ENCODE data around the gene NSMCE3. TPM values are rescaled to one million over a fixed set of nuclear protein-coding genes. Genes with fewer than 3 reads are reported as not detected.

The NSMCE3 gene
- total RNA-seq, 2 donors from 2014 or later = 31.5 to 40.8 TPM

DNA sequence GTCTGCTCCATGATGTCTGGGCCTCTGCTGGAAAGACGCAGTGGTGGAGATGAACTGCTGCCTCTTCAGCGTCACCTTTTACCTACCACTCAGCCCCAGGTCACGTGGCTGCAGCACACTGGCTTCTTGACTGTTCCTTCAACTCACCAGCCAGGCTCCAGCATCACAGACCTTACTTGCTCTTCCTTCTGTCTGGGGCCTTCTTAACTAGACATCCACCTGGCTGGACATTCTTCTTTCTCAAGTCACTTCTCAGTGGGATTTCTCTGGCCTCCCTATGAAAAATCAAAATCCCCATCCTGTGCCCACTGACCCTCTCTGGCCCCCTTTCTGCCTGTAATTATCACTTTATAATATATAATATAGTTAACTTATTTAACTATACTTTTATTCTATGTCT lies 29.7 kb upstream of the NSMCE3 start:
- 94 to 97% methylated on average over 3 of the region's 3 CpGs for WGBS, 2 experiments (ENCODE audit: insufficient coverage in 1 of 2, insufficient read length in 1 of 2)
- no peaks in the 10 kb centered on the region for H3K36me3 Mint-ChIP-seq (ENCODE audit: low read depth)
- Histone ChIP-seq H3K4me3 (ENCODE audit: low read length) (no peak overlapping the region), H3K9me3 (ENCODE audit: control insufficient read depth, low read length) (no peaks in the 10 kb centered on the region), H3K27ac (ENCODE audit: low read depth, low read length) (no peak overlapping the region), H3K4me1 (ENCODE audit: control insufficient read depth, insufficient read depth, low read length) (no peaks in the 10 kb centered on the region), H3K9ac (ENCODE audit: extremely low read depth, low read length, poor library complexity, severe bottlenecking) (no peak overlapping the region), H3K36me3 (ENCODE audit: control insufficient read depth, insufficient read depth, low read length) (no peaks in the 10 kb centered on the region), H3K27me3 (ENCODE audit: control insufficient read depth, insufficient read depth, low read length, poor library complexity, severe bottlenecking) (no peaks in the 10 kb centered on the region)
- no peak overlapping the region for H3K4me3 Mint-ChIP-seq
- H3K9me3 Mint-ChIP-seq = no peaks in the 10 kb centered on the region
- H3K27me3 Mint-ChIP-seq (ENCODE audit: insufficient read depth) = no peaks in the 10 kb centered on the region
- no peak for TF ChIP-seq CTCF (conservative IDR thresholded peaks at IDR 0.05)
- H3K4me1 Mint-ChIP-seq = peaks cover 5% of the 10 kb centered on the region
- H3K27ac Mint-ChIP-seq = no peak overlapping the region
- DNase-seq = no peak

GRCh38 chr15:29294732-29295325 lies 25.2 kb upstream of the NSMCE3 start:
- no peak overlapping the region for H3K27ac Mint-ChIP-seq

GRCh38 chr15:29291067-29291845 lies 21.6 kb upstream of the NSMCE3 start:
- DNase-seq = no peak
- Mint-ChIP-seq H3K36me3 (ENCODE audit: low read depth) (no peaks in the 10 kb centered on the region), H3K9me3 (no peaks in the 10 kb centered on the region), H3K4me1 (peaks cover 5% of the 10 kb centered on the region), H3K27me3 (ENCODE audit: insufficient read depth) (no peaks in the 10 kb centered on the region), H3K27ac (no peak overlapping the region), H3K4me3 (no peak overlapping the region)
- Histone ChIP-seq H3K4me1 (ENCODE audit: control insufficient read depth, insufficient read depth, low read length) (no peaks in the 10 kb centered on the region), H3K27me3 (ENCODE audit: control insufficient read depth, insufficient read depth, low read length, poor library complexity, severe bottlenecking) (no peaks in the 10 kb centered on the region), H3K36me3 (ENCODE audit: control insufficient read depth, insufficient read depth, low read length) (no peaks in the 10 kb centered on the region), H3K9me3 (ENCODE audit: control insufficient read depth, low read length) (peaks cover 7% of the 10 kb centered on the region), H3K9ac (ENCODE audit: extremely low read depth, low read length, poor library complexity, severe bottlenecking) (no peak overlapping the region), H3K27ac (ENCODE audit: low read depth, low read length) (no peak overlapping the region), H3K4me3 (ENCODE audit: low read length) (no peak overlapping the region)
- TF ChIP-seq CTCF (conservative IDR thresholded peaks at IDR 0.05) = no peak
- 88 to 93% methylated on average over 2 to 5 of the region's 5 CpGs for WGBS, 2 experiments (ENCODE audit: insufficient coverage in 1 of 2, insufficient read length in 1 of 2)

More at GRCh38 chr15:29294732-29295325, 25.2 kb upstream of the NSMCE3 start:
- H3K9me3 ChIP-seq (ENCODE audit: control insufficient read depth, low read length) = peaks cover 7% of the 10 kb centered on the region
- TF ChIP-seq CTCF (conservative IDR thresholded peaks at IDR 0.05) = no peak
- no peaks in the 10 kb centered on the region for H3K27me3 Mint-ChIP-seq (ENCODE audit: insufficient read depth)
- H3K4me3 Mint-ChIP-seq = no peak overlapping the region
- H3K9me3 Mint-ChIP-seq = no peaks in the 10 kb centered on the region
- no peaks in the 10 kb centered on the region for H3K4me1 ChIP-seq (ENCODE audit: control insufficient read depth, insufficient read depth, low read length)
- peaks cover 5% of the 10 kb centered on the region for H3K4me1 Mint-ChIP-seq
- no peak for DNase-seq
- H3K36me3 ChIP-seq (ENCODE audit: control insufficient read depth, insufficient read depth, low read length) = no peaks in the 10 kb centered on the region
- H3K27me3 ChIP-seq (ENCODE audit: control insufficient read depth, insufficient read depth, low read length, poor library complexity, severe bottlenecking) = no peaks in the 10 kb centered on the region
- H3K27ac ChIP-seq (ENCODE audit: low read depth, low read length) = no peak overlapping the region
- no peak overlapping the region for H3K9ac ChIP-seq (ENCODE audit: extremely low read depth, low read length, poor library complexity, severe bottlenecking)
- 84 to 89% methylated on average over 4 to 7 of the region's 7 CpGs for WGBS, 2 experiments (ENCODE audit: insufficient coverage in 1 of 2, insufficient read length in 1 of 2)
- no peaks in the 10 kb centered on the region for H3K36me3 Mint-ChIP-seq (ENCODE audit: low read depth)
- no peak overlapping the region for H3K4me3 ChIP-seq (ENCODE audit: low read length)

Measured in endodermal cell (in vitro differentiated cells).